ENCODE measurements around the gene CELA2A. TPM values are rescaled to one million over a fixed set of nuclear protein-coding genes. Genes with fewer than 3 reads are reported as not detected.
"Not testable (repeated sequence)": the region's sequence is repeated elsewhere in the genome, so short reads cannot be mapped to it uniquely, and the experiment has no call there.

The CELA2A gene
- total RNA-seq, 1 donor from 2014 or later = not detected

GRCh38 chr1:15424981-15425380 is 31.6 kb upstream of the CELA2A start:
- DNase-seq (ENCODE audit: low spot score) = no peak

DNA sequence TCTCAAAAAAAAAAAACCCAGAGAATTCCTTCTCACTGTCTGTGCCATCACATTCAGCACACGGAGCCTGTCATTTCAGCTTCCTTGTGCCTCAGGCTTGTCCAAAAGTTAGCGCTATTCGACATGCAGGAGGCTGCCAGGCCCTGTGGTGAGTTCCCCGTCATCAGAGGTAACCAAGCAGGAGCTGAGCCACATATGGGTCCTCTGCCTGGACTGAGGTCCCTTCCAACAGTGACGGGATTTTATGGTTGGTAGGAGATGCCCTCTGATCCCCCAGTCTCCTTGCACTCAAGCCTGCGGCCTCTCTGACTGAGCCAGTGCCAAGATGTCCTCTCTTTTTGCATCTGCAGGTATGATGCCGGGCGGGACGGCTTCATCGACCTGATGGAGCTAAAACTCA is 31.0 kb upstream of the CELA2A start:
- no peak for DNase-seq (ENCODE audit: low spot score)

DNA sequence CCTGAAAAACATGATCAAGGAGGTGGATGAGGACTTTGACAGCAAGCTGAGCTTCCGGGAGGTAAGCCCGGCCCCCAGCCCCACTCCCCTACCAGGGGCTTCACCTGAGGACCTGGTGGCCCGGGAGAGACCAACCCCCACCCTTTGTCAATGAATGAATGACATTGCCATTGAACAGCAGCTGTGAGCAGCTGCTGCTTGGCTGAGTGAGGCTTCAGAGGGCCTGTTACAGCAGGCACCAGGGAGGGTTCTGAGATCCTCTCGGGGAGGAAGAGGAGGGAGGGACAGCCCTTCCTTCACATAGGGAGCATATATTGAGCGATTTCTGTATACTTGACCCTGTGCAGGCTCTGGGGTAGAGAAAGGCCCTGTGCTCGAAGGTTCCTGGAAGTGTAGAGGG is 30.6 kb upstream of the CELA2A start:
- DNase-seq (ENCODE audit: low spot score) = no peak

GRCh38 chr1:15426492-15427279 is 29.8 kb upstream of the CELA2A start:
- peak; percentile 78 for DNase-seq (ENCODE audit: low spot score)

- peak; percentile 52 for DNase-seq (ENCODE audit: low spot score)
These were observed 29.3 kb upstream of the CELA2A start for GRCh38 chr1:15427280-15427666.

DNA sequence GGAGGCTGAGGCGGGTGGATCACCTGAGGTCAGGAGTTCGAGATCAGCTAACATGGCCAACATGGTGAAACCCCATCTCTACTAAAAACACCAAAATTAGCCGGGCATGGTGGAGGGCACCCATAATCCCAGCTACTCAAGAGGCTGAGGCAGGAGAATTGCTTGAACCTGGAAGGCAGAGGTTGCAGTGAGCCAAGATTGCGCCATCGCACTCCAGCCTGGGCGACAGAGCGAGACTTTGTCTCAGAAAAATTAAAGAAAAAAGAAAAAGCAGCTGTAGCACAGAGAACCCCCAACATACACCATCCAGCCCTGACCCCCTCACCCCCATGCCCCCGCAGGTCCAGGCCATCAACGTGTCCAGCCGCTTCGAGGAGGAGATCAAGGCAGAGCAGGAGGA is 28.3 kb upstream of the CELA2A start:
- DNase-seq (ENCODE audit: low spot score) = not testable (repeated sequence)

DNA sequence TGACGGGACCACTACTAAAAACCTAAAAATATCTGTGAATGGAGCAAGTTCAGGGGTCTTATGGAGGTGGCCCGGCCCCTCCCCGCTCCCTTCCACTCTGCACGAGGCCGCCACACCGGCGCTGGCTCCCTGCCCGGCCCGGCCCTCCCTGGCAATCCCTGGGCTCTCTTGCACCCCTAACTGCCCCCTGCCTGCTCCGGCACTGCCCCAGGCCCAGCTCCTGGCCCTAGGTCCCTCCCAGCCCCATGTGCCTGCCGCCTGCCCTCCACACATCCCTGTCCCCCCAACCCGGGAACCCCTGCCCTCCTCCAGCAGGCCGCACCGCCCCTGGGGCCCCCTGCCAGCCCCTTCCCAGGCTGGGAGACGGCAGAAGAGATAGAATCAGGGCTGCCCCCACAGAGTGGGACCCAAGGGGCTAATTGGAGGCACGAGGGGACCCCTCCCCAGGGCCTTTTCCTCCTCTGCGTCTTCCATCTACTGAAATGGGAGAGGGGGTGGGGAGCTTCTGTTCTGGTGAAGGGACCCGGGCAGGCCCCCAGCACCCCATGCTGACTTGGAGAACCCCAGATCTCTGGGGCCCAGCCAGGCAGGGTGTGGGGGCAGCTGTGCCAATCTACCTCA is 27.6 kb upstream of the CELA2A start:
- no peak for DNase-seq (ENCODE audit: low spot score)

- no peak for DNase-seq (ENCODE audit: low spot score)
These were observed 26.8 kb upstream of the CELA2A start for GRCh38 chr1:15429701-15430149.

DNA sequence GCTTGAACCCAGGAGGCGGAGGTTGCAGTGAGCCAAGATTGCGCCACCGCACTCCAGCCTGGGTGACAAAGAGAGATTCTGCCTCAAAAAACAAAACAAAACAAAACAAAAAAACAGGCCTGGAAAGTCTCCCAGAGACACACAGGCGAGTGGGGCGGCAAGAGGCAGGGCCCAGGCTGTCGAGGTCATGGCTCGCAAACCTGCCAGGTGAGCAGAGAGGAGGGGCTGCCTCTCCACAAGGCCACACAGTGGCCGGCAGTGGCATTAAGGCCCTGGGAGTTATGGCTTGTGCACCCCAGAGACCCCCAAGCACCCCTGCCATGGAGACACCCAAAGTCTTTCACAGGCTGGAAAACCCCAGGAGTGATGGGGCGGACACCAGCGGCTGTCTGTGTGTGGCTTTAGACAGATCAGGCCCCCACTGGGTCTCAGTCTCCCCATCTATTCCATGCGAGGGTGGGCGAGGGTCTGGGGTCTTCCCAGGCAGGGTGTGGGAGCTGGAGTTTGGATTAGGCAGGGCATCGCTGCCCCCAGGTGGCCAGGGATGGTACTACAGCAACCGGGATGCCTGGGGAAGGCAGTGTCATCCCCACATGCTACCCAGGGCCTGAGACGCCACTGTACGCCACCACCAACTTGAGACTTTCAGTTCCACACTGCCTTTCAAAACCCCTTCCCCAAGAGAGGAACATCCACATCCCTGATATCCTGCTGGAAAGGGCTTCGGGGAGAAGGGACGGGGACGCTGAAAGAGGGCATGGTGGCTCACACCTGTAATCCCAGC is 25.6 kb upstream of the CELA2A start:
- no peak for DNase-seq (ENCODE audit: low spot score)

DNA sequence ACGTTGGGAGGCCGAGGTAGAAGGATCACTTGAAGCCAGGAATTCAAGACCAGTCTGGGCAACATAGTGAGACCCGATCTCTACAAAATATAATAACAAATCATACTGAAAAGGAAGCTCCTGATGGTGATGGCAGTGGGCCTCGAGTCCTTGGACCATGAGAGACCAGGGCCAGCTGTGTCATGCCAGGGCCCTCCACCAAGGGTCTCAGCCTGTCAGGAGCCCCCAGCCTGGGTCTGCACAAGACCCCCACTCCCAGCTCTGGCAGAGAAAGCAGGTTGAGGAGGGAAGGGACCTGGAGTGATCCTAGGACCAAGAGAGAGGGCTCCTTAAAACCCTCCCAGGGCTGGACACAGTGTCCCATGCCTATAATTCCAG is 25.0 kb upstream of the CELA2A start:
- no peak for DNase-seq (ENCODE audit: low spot score)

- no peak for DNase-seq (ENCODE audit: low spot score)
These were observed 24.2 kb upstream of the CELA2A start for GRCh38 chr1:15432324-15432723.

- DNase-seq (ENCODE audit: low spot score) = no peak
These were observed 23.1 kb upstream of the CELA2A start for GRCh38 chr1:15433471-15433870.

DNA sequence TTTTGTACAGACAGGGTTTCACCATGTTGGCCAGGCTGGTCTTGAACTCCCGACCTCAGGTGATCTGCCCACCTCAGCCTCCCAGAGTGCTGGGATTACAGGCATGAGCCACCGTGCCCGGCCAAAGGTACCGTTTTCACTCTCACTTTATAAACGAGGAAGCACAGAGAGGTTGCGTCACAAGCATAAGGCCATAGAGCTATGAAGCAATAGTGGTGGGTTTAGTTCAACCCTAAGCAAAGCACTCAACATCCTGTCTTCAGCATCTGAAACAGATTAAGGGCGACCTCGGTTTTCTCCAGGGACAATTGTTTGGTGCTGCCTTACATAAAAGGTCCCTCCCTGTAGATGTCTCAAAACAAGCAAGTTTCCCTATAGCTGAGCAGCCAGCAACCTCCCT is 21.8 kb upstream of the CELA2A start:
- DNase-seq (ENCODE audit: low spot score) = not testable (repeated sequence)

DNA sequence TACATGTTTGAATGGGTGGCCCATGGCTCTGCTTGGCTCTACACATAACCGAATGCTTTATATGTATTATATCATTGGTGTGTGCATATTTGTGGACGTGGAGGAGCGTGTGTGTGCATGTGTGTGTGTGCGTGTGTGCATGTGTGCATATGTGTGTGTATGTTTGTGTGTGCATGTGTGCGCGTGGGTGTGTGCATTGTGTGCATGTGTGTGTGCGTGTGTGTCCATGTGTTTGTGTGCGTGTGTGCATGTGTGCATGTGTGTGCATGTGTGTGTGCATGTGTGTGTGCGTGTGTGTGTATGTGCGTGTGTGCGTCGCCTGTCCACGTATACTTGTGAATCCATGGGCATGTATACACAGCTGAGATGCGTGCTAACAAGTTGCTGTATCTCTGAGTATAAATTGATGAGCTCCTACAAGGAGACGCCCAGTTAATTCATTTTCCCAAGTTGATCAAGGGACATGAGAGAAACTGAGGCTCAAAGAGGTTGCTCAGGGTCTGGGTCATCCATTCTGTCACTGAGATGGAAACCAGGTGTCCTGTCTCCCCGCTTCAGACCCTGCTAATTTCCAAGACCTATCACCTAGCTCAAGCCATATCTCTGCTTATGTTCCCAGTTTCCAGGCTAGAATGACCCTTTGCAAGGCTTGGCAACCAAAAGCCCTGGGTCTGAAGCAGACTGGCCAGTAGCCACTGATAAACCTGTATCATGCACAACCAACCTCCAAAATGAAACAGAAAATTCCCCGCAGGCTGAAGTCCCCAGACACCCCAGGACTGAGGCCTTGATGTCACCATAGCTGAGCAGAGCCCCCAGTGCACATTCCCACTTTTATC is 21.1 kb upstream of the CELA2A start:
- no peak for DNase-seq (ENCODE audit: low spot score)

DNA sequence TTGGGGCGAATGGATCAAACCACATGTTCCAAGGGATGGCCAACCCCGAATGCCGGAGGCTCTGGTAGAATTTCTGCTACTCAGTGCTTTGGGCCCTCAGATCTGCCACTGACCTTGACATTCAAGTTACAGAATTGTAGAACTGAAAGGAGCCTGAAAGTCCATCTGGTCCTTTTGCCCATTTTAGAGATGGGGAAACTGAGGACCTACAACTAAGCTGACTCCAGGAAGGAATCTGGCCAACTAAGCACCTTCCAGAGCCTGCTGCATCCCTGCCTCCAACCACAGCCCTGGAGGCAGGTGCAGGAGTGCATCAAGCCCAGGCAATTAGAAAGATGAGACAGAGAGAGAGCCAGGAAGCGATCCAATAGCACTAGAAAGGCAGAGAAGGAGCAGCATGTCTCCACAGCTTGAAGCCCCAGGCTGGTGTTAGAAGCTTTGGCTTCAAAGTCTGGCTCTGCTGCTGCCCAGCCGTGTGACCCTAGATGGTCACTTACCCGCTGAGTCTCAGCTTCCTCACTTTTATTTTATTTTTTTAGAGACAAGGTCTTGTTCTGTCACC is 19.6 kb upstream of the CELA2A start:
- no peak for DNase-seq (ENCODE audit: low spot score)

DNA sequence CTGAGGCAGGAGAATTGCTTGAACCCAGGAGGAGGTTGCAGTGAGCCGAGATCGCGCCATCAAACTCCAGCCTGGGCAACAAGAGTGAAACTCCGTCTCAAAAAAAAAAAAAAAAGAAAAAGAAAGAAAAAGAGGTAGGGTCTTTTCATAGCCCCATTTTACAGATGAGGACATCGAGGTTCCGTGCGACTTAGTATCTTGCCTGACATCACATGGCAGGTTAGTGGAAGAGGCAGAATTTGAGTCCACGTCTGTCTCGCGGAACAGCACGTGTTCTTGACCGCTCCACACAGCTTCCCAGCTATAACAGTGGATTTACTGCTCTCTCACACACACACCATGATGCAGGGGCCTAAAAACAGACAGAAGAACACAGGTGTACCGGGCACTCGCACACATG is 17.2 kb upstream of the CELA2A start:
- DNase-seq (ENCODE audit: low spot score) = no peak

DNA sequence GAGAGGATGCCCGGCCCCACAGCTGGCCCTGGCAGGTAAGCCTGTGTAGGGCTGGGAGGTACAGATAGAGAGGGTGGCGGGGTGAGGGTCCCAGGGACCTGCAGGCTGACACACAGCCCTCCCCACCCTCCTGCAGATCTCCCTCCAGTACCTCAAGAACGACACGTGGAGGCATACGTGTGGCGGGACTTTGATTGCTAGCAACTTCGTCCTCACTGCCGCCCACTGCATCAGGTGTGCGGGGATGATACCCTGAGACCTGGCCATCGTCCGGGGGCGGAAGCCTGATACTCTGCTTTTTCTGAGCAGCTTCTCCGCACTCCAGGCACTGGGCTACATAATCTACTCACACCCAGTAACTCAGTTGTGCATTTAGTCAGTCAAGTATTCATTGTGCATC is 16.2 kb upstream of the CELA2A start:
- no peak for DNase-seq (ENCODE audit: low spot score)

- DNase-seq (ENCODE audit: low spot score) = no peak
These were observed 15.3 kb upstream of the CELA2A start for GRCh38 chr1:15441247-15441646.

DNA sequence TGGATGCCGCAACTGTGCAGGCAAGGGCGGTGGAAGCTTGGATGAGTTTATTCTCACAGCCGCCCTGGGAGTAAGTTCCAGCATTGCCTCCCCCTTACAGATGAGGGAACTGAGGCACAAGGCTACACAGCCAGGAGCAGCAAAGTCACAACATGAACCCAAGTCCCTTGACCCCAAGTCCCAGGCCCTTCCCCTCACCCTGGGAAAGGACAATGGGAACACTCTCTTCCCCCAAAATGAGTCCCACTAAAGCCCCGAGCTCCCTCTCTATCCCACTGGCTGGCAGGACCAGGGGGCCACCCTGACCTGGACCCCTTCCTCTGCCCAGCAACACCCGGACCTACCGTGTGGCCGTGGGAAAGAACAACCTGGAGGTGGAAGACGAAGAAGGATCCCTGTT is 14.4 kb upstream of the CELA2A start:
- no peak for DNase-seq (ENCODE audit: low spot score)

GRCh38 chr1:15442759-15443158 is 13.8 kb upstream of the CELA2A start:
- no peak for DNase-seq (ENCODE audit: low spot score)

- DNase-seq (ENCODE audit: low spot score) = no peak
These were observed 13.3 kb upstream of the CELA2A start for GRCh38 chr1:15443281-15443680.
